ENCODE results near the gene PAXX.

Gene PAXX

GRCh38 chr9:137037035-137037434 lies 44.8 kb downstream of the PAXX start:
- Histone ChIP-seq H4K20me1 (ENCODE audit: low read depth, low read length) (no peaks in the 10 kb centered on the region), H3K27ac (ENCODE audit: low read depth, low read length) (no peak overlapping the region), H3K27me3 (ENCODE audit: low read length) (no peaks in the 10 kb centered on the region), H3K9me3 (ENCODE audit: insufficient read depth, low read length) (no peaks in the 10 kb centered on the region), H3K4me3 (ENCODE audit: insufficient read depth, low read length, poor library complexity, severe bottlenecking) (no peak overlapping the region), H2AFZ (ENCODE audit: low read depth, low read length, severe bottlenecking) (no peak overlapping the region), H3K36me3 (ENCODE audit: low read length) (no peaks in the 10 kb centered on the region), H3F3A (ENCODE audit: insufficient read depth) (no peaks in the 10 kb centered on the region), H3K79me2 (ENCODE audit: insufficient read depth, low read length) (no peaks in the 10 kb centered on the region), H3K9me2 (replicated peaks; ENCODE audit: insufficient read depth, low read length) (no peaks in the 10 kb centered on the region), H3K4me2 (ENCODE audit: low read depth, low read length, poor library complexity, severe bottlenecking) (no peak overlapping the region), H3K9ac (ENCODE audit: low read length) (no peak overlapping the region)
- TF ChIP-seq CTCF (IDR thresholded peaks at IDR 0.05; ENCODE audit: insufficient read depth, low read length, poor library complexity, severe bottlenecking) (no peak), EZH2phosphoT487 (conservative IDR thresholded peaks at IDR 0.05; ENCODE audit: low read length) (no peak)

- H3K9ac ChIP-seq (ENCODE audit: low read length): no peak overlapping the region
- no peaks in the 10 kb centered on the region for H3K79me2 ChIP-seq (ENCODE audit: insufficient read depth, low read length)
- no peak overlapping the region for H3K4me2 ChIP-seq (ENCODE audit: low read depth, low read length, poor library complexity, severe bottlenecking)
- H4K20me1 ChIP-seq (ENCODE audit: low read depth, low read length): no peaks in the 10 kb centered on the region
- no peaks in the 10 kb centered on the region for H3K27me3 ChIP-seq (ENCODE audit: low read length)
- no peak for TF ChIP-seq CTCF (IDR thresholded peaks at IDR 0.05; ENCODE audit: insufficient read depth, low read length, poor library complexity, severe bottlenecking)
- no peak for TF ChIP-seq EZH2phosphoT487 (conservative IDR thresholded peaks at IDR 0.05; ENCODE audit: low read length)
- H3K9me2 ChIP-seq (replicated peaks; ENCODE audit: insufficient read depth, low read length): no peaks in the 10 kb centered on the region
- H3F3A ChIP-seq (ENCODE audit: insufficient read depth): no peaks in the 10 kb centered on the region
- H3K9me3 ChIP-seq (ENCODE audit: insufficient read depth, low read length): no peaks in the 10 kb centered on the region
- no peak overlapping the region for H2AFZ ChIP-seq (ENCODE audit: low read depth, low read length, severe bottlenecking)
- no peaks in the 10 kb centered on the region for H3K36me3 ChIP-seq (ENCODE audit: low read length)
- no peak overlapping the region for H3K4me3 ChIP-seq (ENCODE audit: insufficient read depth, low read length, poor library complexity, severe bottlenecking)
- H3K27ac ChIP-seq (ENCODE audit: low read depth, low read length): no peak overlapping the region
Observed at GRCh38 chr9:137037483-137037882, 45.3 kb downstream of the PAXX start.

GRCh38 chr9:137038916-137039315 lies 46.7 kb downstream of the PAXX start:
- Histone ChIP-seq H3K4me3 (ENCODE audit: insufficient read depth, low read length, poor library complexity, severe bottlenecking) (no peak overlapping the region), H3K9me2 (replicated peaks; ENCODE audit: insufficient read depth, low read length) (no peaks in the 10 kb centered on the region), H3K79me2 (ENCODE audit: insufficient read depth, low read length) (no peaks in the 10 kb centered on the region), H3K9ac (ENCODE audit: low read length) (no peak overlapping the region), H4K20me1 (ENCODE audit: low read depth, low read length) (no peaks in the 10 kb centered on the region), H3K27ac (ENCODE audit: low read depth, low read length) (no peak overlapping the region), H2AFZ (ENCODE audit: low read depth, low read length, severe bottlenecking) (no peak overlapping the region), H3K36me3 (ENCODE audit: low read length) (no peaks in the 10 kb centered on the region), H3K4me2 (ENCODE audit: low read depth, low read length, poor library complexity, severe bottlenecking) (no peak overlapping the region), H3K27me3 (ENCODE audit: low read length) (no peaks in the 10 kb centered on the region), H3F3A (ENCODE audit: insufficient read depth) (no peaks in the 10 kb centered on the region), H3K9me3 (ENCODE audit: insufficient read depth, low read length) (no peaks in the 10 kb centered on the region)
- TF ChIP-seq EZH2phosphoT487 (conservative IDR thresholded peaks at IDR 0.05; ENCODE audit: low read length): no peak

DNA sequence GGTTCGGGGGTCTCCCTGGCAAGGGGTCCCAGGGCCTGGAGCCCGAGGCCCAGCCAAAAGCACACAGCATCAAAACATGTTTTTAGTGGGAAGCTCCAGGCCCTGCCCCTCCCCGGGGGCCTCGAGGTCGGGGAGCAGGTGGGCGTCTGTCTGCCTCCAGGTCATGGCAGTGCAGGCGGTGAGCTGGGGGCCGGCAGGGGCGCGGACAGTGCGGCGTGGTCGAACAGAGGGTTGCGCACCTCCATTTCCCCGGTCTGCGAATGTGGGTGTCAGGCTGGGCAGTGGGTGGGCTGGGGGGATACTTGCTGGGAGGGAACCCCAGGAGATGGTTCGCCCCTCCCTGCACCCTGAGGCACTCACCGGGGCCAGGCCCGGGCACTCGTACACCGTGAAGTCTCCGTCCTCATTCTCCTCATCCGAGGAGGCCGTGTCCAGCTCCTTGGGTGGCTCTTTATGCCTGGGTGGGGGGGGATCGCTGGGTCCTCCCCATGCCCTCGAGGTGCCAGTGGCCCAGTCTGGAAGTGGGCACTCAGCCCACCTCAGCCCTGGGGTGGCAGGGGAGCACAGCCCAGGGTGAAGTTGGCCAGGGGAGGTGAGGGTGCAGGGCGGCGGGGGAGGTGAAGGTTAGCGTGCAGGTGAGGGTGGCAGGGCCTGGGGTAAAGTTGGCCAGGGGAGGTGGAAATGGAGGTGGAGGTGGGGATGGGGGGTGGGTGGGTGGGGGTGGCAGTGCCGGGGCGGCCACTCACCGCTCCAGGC lies 47.6 kb downstream of the PAXX start:
- no peak overlapping the region for H2AFZ ChIP-seq (ENCODE audit: low read depth, low read length, severe bottlenecking)
- no peaks in the 10 kb centered on the region for H3K27me3 ChIP-seq (ENCODE audit: low read length)
- H3K9me2 ChIP-seq (replicated peaks; ENCODE audit: insufficient read depth, low read length): no peaks in the 10 kb centered on the region
- H3K27ac ChIP-seq (ENCODE audit: low read depth, low read length): no peak overlapping the region
- H3K4me2 ChIP-seq (ENCODE audit: low read depth, low read length, poor library complexity, severe bottlenecking): no peak overlapping the region
- no peak overlapping the region for H3K9ac ChIP-seq (ENCODE audit: low read length)
- no peaks in the 10 kb centered on the region for H3F3A ChIP-seq (ENCODE audit: insufficient read depth)
- H3K9me3 ChIP-seq (ENCODE audit: insufficient read depth, low read length): no peaks in the 10 kb centered on the region
- H4K20me1 ChIP-seq (ENCODE audit: low read depth, low read length): no peaks in the 10 kb centered on the region
- no peak overlapping the region for H3K4me3 ChIP-seq (ENCODE audit: insufficient read depth, low read length, poor library complexity, severe bottlenecking)
- no peak for TF ChIP-seq EZH2phosphoT487 (conservative IDR thresholded peaks at IDR 0.05; ENCODE audit: low read length)
- no peak for TF ChIP-seq CTCF (IDR thresholded peaks at IDR 0.05; ENCODE audit: insufficient read depth, low read length, poor library complexity, severe bottlenecking)
- H3K36me3 ChIP-seq (ENCODE audit: low read length): no peaks in the 10 kb centered on the region
- no peaks in the 10 kb centered on the region for H3K79me2 ChIP-seq (ENCODE audit: insufficient read depth, low read length)
